ENCODE data around the gene SPRY2. TPM values are rescaled to one million over a fixed set of nuclear protein-coding genes. Genes with fewer than 3 reads are reported as not detected.
A peak's percentile ranks its signal among the peaks of the same experiment; 100 is the strongest.

Gene SPRY2
- total and polyA plus RNA-seq, 4 donors: 27.1 to 49.8 (median 30.1) TPM

GRCh38 chr13:80339563-80339911, 1.4 kb downstream of the SPRY2 start:
- Histone ChIP-seq H3K36me3 (ENCODE audit: control insufficient read depth in 4 of 4, insufficient read depth in 4 of 4, low read length in 4 of 4) (peaks cover 0 to 10% (median 7%) of the 10 kb centered on the region in 4 donors), H3K9ac (ENCODE audit: insufficient read depth in 1 of 2, low read length in 2 of 2) (peak overlapping the region; percentile 88 to 93), H3K9me3 (ENCODE audit: control insufficient read depth in 4 of 4, insufficient read depth in 3 of 4, low read length in 3 of 4) (no peaks in the 10 kb centered on the region), H3K4me1 (ENCODE audit: control insufficient read depth in 5 of 5, insufficient read depth in 5 of 5, low read length in 5 of 5) (peaks cover 0 to 23% (median 9%) of the 10 kb centered on the region in 5 donors), H3K4me3 (peak overlapping the region; percentile 97), H3K27ac (ENCODE audit: low read depth in 1 of 2, low read length in 1 of 2) (peak overlapping the region; percentile 95 to 98), H3K27me3 (ENCODE audit: control insufficient read depth in 3 of 3, insufficient read depth in 3 of 3, low read length in 2 of 3) (no peaks in the 10 kb centered on the region)
- DNase-seq: peak in 2 of 3 donors; percentile 63 to 73
- TF ChIP-seq, protein P1, sequence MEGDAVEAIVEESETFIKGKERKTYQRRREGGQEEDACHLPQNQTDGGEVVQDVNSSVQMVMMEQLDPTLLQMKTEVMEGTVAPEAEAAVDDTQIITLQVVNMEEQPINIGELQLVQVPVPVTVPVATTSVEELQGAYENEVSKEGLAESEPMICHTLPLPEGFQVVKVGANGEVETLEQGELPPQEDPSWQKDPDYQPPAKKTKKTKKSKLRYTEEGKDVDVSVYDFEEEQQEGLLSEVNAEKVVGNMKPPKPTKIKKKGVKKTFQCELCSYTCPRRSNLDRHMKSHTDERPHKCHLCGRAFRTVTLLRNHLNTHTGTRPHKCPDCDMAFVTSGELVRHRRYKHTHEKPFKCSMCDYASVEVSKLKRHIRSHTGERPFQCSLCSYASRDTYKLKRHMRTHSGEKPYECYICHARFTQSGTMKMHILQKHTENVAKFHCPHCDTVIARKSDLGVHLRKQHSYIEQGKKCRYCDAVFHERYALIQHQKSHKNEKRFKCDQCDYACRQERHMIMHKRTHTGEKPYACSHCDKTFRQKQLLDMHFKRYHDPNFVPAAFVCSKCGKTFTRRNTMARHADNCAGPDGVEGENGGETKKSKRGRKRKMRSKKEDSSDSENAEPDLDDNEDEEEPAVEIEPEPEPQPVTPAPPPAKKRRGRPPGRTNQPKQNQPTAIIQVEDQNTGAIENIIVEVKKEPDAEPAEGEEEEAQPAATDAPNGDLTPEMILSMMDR (IDR thresholded peaks at IDR 0.05; ENCODE audit: control extremely low read depth, extremely low read depth): no peak
- WGBS, 2 donors: 0 to 1% methylated on average over 8 of the region's 8 CpGs
- no peak for ATAC-seq (ENCODE audit: insufficient read depth, low FRiP score)

- TF ChIP-seq, protein P1 (IDR thresholded peaks at IDR 0.05; ENCODE audit: control extremely low read depth, extremely low read depth): no peak
- Histone ChIP-seq H3K9ac (ENCODE audit: insufficient read depth in 1 of 2, low read length in 2 of 2) (peak overlapping the region; percentile 88 to 93), H3K4me1 (ENCODE audit: control insufficient read depth in 5 of 5, insufficient read depth in 5 of 5, low read length in 5 of 5) (peaks cover 0 to 23% (median 9%) of the 10 kb centered on the region in 5 donors), H3K27me3 (ENCODE audit: control insufficient read depth in 3 of 3, insufficient read depth in 3 of 3, low read length in 2 of 3) (no peaks in the 10 kb centered on the region), H3K9me3 (ENCODE audit: control insufficient read depth in 4 of 4, insufficient read depth in 3 of 4, low read length in 3 of 4) (no peaks in the 10 kb centered on the region), H3K36me3 (ENCODE audit: control insufficient read depth in 4 of 4, insufficient read depth in 4 of 4, low read length in 4 of 4) (peaks cover 0 to 10% (median 7%) of the 10 kb centered on the region in 4 donors), H3K27ac (ENCODE audit: low read depth in 1 of 2, low read length in 1 of 2) (peak overlapping the region; percentile 95 to 98), H3K4me3 (peak overlapping the region; percentile 97)
- WGBS, 2 donors: 0 to 1% methylated on average over 36 to 40 of the region's 40 CpGs
- ATAC-seq (ENCODE audit: insufficient read depth, low FRiP score) (peak; percentile 7), DNase-seq (peak; percentile 82 to 88 (median 84))
Measured at GRCh38 chr13:80338781-80339562, 2.0 kb downstream of the SPRY2 start.

- ATAC-seq (ENCODE audit: insufficient read depth, low FRiP score) (no peak), DNase-seq (no peak)
- H3K4me3 ChIP-seq: peak overlapping the region; percentile 45
- H3K9ac ChIP-seq (ENCODE audit: insufficient read depth in 1 of 2, low read length in 2 of 2): peak overlapping the region; percentile 40 to 93
- no peaks in the 10 kb centered on the region for H3K9me3 ChIP-seq (ENCODE audit: control insufficient read depth in 4 of 4, insufficient read depth in 3 of 4, low read length in 3 of 4)
- peaks cover 0 to 23% (median 7%) of the 10 kb centered on the region in 5 donors for H3K4me1 ChIP-seq (ENCODE audit: control insufficient read depth in 5 of 5, insufficient read depth in 5 of 5, low read length in 5 of 5)
- H3K36me3 ChIP-seq (ENCODE audit: control insufficient read depth in 4 of 4, insufficient read depth in 4 of 4, low read length in 4 of 4): peaks cover 3 to 13% (median 8%) of the 10 kb centered on the region in 4 donors
- no peaks in the 10 kb centered on the region for H3K27me3 ChIP-seq (ENCODE audit: control insufficient read depth in 3 of 3, insufficient read depth in 3 of 3, low read length in 2 of 3)
- 63 to 85% methylated on average over 26 of the region's 26 CpGs for WGBS, 2 donors
- TF ChIP-seq, protein P1 (IDR thresholded peaks at IDR 0.05; ENCODE audit: control extremely low read depth, extremely low read depth): no peak
- H3K27ac ChIP-seq (ENCODE audit: low read depth in 1 of 2, low read length in 1 of 2): peak overlapping the region; percentile 6 to 78
Measured at GRCh38 chr13:80337288-80338081, 3.4 kb downstream of the SPRY2 start.

All from lung (tissue), 12 donors.